ENCODE data around the gene TRIM54. TPM values are rescaled to one million over a fixed set of nuclear protein-coding genes. Genes with fewer than 3 reads are reported as not detected.

TRIM54 gene, protein sequence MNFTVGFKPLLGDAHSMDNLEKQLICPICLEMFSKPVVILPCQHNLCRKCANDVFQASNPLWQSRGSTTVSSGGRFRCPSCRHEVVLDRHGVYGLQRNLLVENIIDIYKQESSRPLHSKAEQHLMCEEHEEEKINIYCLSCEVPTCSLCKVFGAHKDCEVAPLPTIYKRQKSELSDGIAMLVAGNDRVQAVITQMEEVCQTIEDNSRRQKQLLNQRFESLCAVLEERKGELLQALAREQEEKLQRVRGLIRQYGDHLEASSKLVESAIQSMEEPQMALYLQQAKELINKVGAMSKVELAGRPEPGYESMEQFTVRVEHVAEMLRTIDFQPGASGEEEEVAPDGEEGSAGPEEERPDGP
- total RNA-seq, result 100 to 1,000 TPM; 219 to 554 (median 427) TPM

- Histone ChIP-seq H3K27me3 (no peaks in the 10 kb centered on the region), H3K4me3 (peak within 1 kb of the TSS; percentile 59 to 84 (median 75)), H3K4me1 (peaks cover 29 to 30% of the 10 kb centered on the region in 2 donors), H3K9me3 (no peaks in the 10 kb centered on the region), H3K27ac (peak within 1 kb of the TSS; percentile 88 to 99 (median 98)), H3K36me3 (peaks cover 0 to 4% of the 10 kb centered on the region in 2 donors)
- peak; percentile 89 to 96 for DNase-seq
- intact Hi-C loops (cut with DNase I; ENCODE audit: low total_unique reads) (loop anchor here (2.0 to 5.0 kb wide), 4 partner anchors 39 to 310 kb away; partner anchors contain the start of genes ABHD1, ATRAID, MAPRE3 and SLC5A6), in situ Hi-C loops (cut with MboI; ENCODE audit: low sequenced_read_pairs in 4 of 4) (loop anchor here in 3 of 4 donors (10.0 to 25.0 kb wide), 3 partner anchors 187 to 320 kb away; partner anchors contain the start of gene MAPRE3 (in 2 of the 3))
- peak; percentile 75 to 77 for ATAC-seq
- TF ChIP-seq, protein P1, sequence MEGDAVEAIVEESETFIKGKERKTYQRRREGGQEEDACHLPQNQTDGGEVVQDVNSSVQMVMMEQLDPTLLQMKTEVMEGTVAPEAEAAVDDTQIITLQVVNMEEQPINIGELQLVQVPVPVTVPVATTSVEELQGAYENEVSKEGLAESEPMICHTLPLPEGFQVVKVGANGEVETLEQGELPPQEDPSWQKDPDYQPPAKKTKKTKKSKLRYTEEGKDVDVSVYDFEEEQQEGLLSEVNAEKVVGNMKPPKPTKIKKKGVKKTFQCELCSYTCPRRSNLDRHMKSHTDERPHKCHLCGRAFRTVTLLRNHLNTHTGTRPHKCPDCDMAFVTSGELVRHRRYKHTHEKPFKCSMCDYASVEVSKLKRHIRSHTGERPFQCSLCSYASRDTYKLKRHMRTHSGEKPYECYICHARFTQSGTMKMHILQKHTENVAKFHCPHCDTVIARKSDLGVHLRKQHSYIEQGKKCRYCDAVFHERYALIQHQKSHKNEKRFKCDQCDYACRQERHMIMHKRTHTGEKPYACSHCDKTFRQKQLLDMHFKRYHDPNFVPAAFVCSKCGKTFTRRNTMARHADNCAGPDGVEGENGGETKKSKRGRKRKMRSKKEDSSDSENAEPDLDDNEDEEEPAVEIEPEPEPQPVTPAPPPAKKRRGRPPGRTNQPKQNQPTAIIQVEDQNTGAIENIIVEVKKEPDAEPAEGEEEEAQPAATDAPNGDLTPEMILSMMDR (IDR thresholded peaks at IDR 0.05 in 4 of 5, conservative IDR thresholded peaks at IDR 0.05 in 1 of 5), result peak in 1 of 5 experiments; percentile 23
- peak; percentile 89 to 94 for TF ChIP-seq POLR2A (IDR thresholded peaks at IDR 0.05)
Measured at GRCh38 chr2:27281855-27282559, at the start of gene TRIM54. TSS of gene TRIM54 (plus strand) at chr2:27282429. CDS start at chr2:27282732, 303 bp downstream.

GRCh38 chr2:27233341-27233740 is 48.9 kb upstream of the TRIM54 start:
- TF ChIP-seq, protein P1 (IDR thresholded peaks at IDR 0.05 in 4 of 5, conservative IDR thresholded peaks at IDR 0.05 in 1 of 5), result no peak
- no peak for TF ChIP-seq POLR2A (IDR thresholded peaks at IDR 0.05)
- no peaks in the 10 kb centered on the region for H3K4me1 ChIP-seq
- in situ Hi-C loops (cut with MboI; ENCODE audit: low sequenced_read_pairs in 4 of 4), result no loop called here

DNA sequence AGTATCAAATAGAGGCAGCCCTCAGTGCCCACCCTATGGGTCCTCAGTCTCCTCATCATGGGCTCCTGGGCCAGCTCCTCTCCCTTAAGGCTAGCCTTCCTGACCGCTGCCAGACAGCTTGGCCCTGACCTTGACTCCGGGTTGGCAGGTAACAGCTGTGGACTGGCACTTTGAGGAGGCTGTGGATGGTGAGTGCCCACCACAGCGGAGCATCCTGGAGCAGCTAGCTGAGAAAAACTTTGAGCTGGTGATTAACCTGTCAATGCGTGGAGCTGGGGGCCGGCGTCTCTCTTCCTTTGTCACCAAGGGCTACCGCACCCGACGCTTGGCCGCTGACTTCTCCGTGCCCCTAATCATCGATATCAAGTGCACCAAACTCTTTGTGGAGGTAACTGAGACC is 46.1 kb upstream of the TRIM54 start:
- no peak for ATAC-seq
- Histone ChIP-seq H3K4me3 (no peak overlapping the region), H3K9me3 (no peaks in the 10 kb centered on the region), H3K36me3 (peaks cover 4 to 100% of the 10 kb centered on the region in 2 donors), H3K27me3 (no peaks in the 10 kb centered on the region), H3K4me1 (no peaks in the 10 kb centered on the region), H3K27ac (no peak overlapping the region)
- in situ Hi-C loops (cut with MboI; ENCODE audit: low sequenced_read_pairs in 4 of 4), result no loop called here
- intact Hi-C loops (cut with DNase I; ENCODE audit: low total_unique reads), result no loop called here
- TF ChIP-seq POLR2A (IDR thresholded peaks at IDR 0.05), result no peak
- TF ChIP-seq, protein P1 (IDR thresholded peaks at IDR 0.05 in 4 of 5, conservative IDR thresholded peaks at IDR 0.05 in 1 of 5), result no peak
- no peak for DNase-seq

More at GRCh38 chr2:27233341-27233740, 48.9 kb upstream of the TRIM54 start:
- H3K4me3 ChIP-seq, result no peak overlapping the region
- intact Hi-C loops (cut with DNase I; ENCODE audit: low total_unique reads), result no loop called here
- no peaks in the 10 kb centered on the region for H3K27me3 ChIP-seq
- no peak overlapping the region for H3K27ac ChIP-seq
- DNase-seq (no peak), ATAC-seq (no peak)
- peaks cover 4 to 96% of the 10 kb centered on the region in 2 donors for H3K36me3 ChIP-seq
- H3K9me3 ChIP-seq, result no peaks in the 10 kb centered on the region

GRCh38 chr2:27236626-27237025 is 45.6 kb upstream of the TRIM54 start:
- Histone ChIP-seq H3K4me3 (no peak overlapping the region), H3K36me3 (peaks cover 4 to 100% of the 10 kb centered on the region in 2 donors), H3K9me3 (no peaks in the 10 kb centered on the region), H3K27me3 (no peaks in the 10 kb centered on the region), H3K4me1 (no peaks in the 10 kb centered on the region), H3K27ac (no peak overlapping the region)
- intact Hi-C loops (cut with DNase I; ENCODE audit: low total_unique reads) (no loop called here), in situ Hi-C loops (cut with MboI; ENCODE audit: low sequenced_read_pairs in 4 of 4) (no loop called here)
- TF ChIP-seq, protein P1 (IDR thresholded peaks at IDR 0.05 in 4 of 5, conservative IDR thresholded peaks at IDR 0.05 in 1 of 5), result no peak
- TF ChIP-seq POLR2A (IDR thresholded peaks at IDR 0.05), result no peak
- ATAC-seq (no peak), DNase-seq (no peak)
